ENCODE results near the gene NPPB.

GRCh38 chr1:11857164-11857851 is 1.4 kb downstream of the NPPB start:
- TF ChIP-seq CTCF (IDR thresholded peaks at IDR 0.05; ENCODE audit: poor library complexity) (no peak), EZH2 (IDR thresholded peaks at IDR 0.05; ENCODE audit: borderline replicate concordance) (no peak)

Measured in hepatocyte (in vitro differentiated cells).